ENCODE measurements around the gene MUC4.

MUC4 gene

GRCh38 chr3:195718477-195718984, 93.2 kb downstream of the MUC4 start:
- no peak for TF ChIP-seq MYC (IDR thresholded peaks at IDR 0.05; ENCODE audit: low read depth, low read length)
- no peak for TF ChIP-seq POLR2A (IDR thresholded peaks at IDR 0.05; ENCODE audit: extremely low read depth, insufficient read length)
- TF ChIP-seq MAX (IDR thresholded peaks at IDR 0.05; ENCODE audit: low read depth, low read length) = no peak
- no peak for TF ChIP-seq CTCF (IDR thresholded peaks at IDR 0.05; ENCODE audit: low read depth, low read length)
- no peak overlapping the region for H3K4me3 ChIP-seq (ENCODE audit: low read depth, low read length)
- DNase-seq (ENCODE audit: low read depth) = no peak

- TF ChIP-seq MYC (IDR thresholded peaks at IDR 0.05; ENCODE audit: low read depth, low read length) (no peak), CTCF (IDR thresholded peaks at IDR 0.05; ENCODE audit: low read depth, low read length) (no peak), POLR2A (IDR thresholded peaks at IDR 0.05; ENCODE audit: extremely low read depth, insufficient read length) (no peak), MAX (IDR thresholded peaks at IDR 0.05; ENCODE audit: low read depth, low read length) (no peak)
- no peak overlapping the region for H3K4me3 ChIP-seq (ENCODE audit: low read depth, low read length)
- DNase-seq (ENCODE audit: low read depth) = no peak
Measured at GRCh38 chr3:195717852-195718476, 93.8 kb downstream of the MUC4 start.

GRCh38 chr3:195717416-195717815, 94.3 kb downstream of the MUC4 start:
- no peak for DNase-seq (ENCODE audit: low read depth)
- H3K4me3 ChIP-seq (ENCODE audit: low read depth, low read length) = no peak overlapping the region
- TF ChIP-seq CTCF (IDR thresholded peaks at IDR 0.05; ENCODE audit: low read depth, low read length) (no peak), MAX (IDR thresholded peaks at IDR 0.05; ENCODE audit: low read depth, low read length) (no peak), POLR2A (IDR thresholded peaks at IDR 0.05; ENCODE audit: extremely low read depth, insufficient read length) (no peak), MYC (IDR thresholded peaks at IDR 0.05; ENCODE audit: low read depth, low read length) (no peak)

- TF ChIP-seq MAX (IDR thresholded peaks at IDR 0.05; ENCODE audit: low read depth, low read length) = no peak
- TF ChIP-seq POLR2A (IDR thresholded peaks at IDR 0.05; ENCODE audit: extremely low read depth, insufficient read length) = no peak
- TF ChIP-seq CTCF (IDR thresholded peaks at IDR 0.05; ENCODE audit: low read depth, low read length) = no peak
- no peak for TF ChIP-seq MYC (IDR thresholded peaks at IDR 0.05; ENCODE audit: low read depth, low read length)
- no peak overlapping the region for H3K4me3 ChIP-seq (ENCODE audit: low read depth, low read length)
- no peak for DNase-seq (ENCODE audit: low read depth)
Measured at GRCh38 chr3:195715583-195716266, 96.0 kb downstream of the MUC4 start.

GRCh38 chr3:195715134-195715533, 96.6 kb downstream of the MUC4 start:
- H3K4me3 ChIP-seq (ENCODE audit: low read depth, low read length) = no peak overlapping the region
- DNase-seq (ENCODE audit: low read depth) = no peak

More at GRCh38 chr3:195715134-195715533, 96.6 kb downstream of the MUC4 start:
- TF ChIP-seq POLR2A (IDR thresholded peaks at IDR 0.05; ENCODE audit: extremely low read depth, insufficient read length) = no peak
- TF ChIP-seq CTCF (IDR thresholded peaks at IDR 0.05; ENCODE audit: low read depth, low read length) = no peak
- no peak for TF ChIP-seq MYC (IDR thresholded peaks at IDR 0.05; ENCODE audit: low read depth, low read length)
- TF ChIP-seq MAX (IDR thresholded peaks at IDR 0.05; ENCODE audit: low read depth, low read length) = no peak
